Nephron progenitor cell (in vitro differentiated cells): Measurements from ENCODE around the gene PICK1.

Source experiments
- DNase-seq: peaks from one replicate; pipeline ENCODE4 v3.0.0; 2021
- H3K27ac Mint-ChIP-seq: 2 replicates; pipeline ENCODE4 v1.8.0; 2021; ENCODE audit warnings: mild to moderate bottlenecking, moderate library complexity, mixed read lengths
- H3K27me3 Mint-ChIP-seq: 2 replicates; pipeline ENCODE4 v1.8.0; 2021; ENCODE audit warnings: mild to moderate bottlenecking, low read depth, mixed read lengths; ENCODE audit not compliant: poor library complexity
- H3K36me3 Mint-ChIP-seq: 2 replicates; pipeline ENCODE4 v1.8.0; 2021; ENCODE audit warnings: low read depth, mixed read lengths
- H3K4me1 Mint-ChIP-seq: 2 replicates; pipeline ENCODE4 v1.8.0; 2021; ENCODE audit warnings: mixed read lengths
- H3K4me3 Mint-ChIP-seq: 2 replicates; pipeline ENCODE4 v1.8.0; 2021; ENCODE audit warnings: mild to moderate bottlenecking, moderate library complexity, mixed read lengths
- H3K9me3 Mint-ChIP-seq: 2 replicates; pipeline ENCODE4 v1.8.0; 2021; ENCODE audit warnings: mild to moderate bottlenecking, moderate library complexity, mixed read lengths
- TF ChIP-seq, protein P1 (sequence below): fragments of 200-600 bp; sonication (generic); IDR thresholded peaks from 2 replicates; pipeline ENCODE4 v1.5.0; 2021; ENCODE audit warnings: antibody characterized with exemption

Gene PICK1

DNA sequence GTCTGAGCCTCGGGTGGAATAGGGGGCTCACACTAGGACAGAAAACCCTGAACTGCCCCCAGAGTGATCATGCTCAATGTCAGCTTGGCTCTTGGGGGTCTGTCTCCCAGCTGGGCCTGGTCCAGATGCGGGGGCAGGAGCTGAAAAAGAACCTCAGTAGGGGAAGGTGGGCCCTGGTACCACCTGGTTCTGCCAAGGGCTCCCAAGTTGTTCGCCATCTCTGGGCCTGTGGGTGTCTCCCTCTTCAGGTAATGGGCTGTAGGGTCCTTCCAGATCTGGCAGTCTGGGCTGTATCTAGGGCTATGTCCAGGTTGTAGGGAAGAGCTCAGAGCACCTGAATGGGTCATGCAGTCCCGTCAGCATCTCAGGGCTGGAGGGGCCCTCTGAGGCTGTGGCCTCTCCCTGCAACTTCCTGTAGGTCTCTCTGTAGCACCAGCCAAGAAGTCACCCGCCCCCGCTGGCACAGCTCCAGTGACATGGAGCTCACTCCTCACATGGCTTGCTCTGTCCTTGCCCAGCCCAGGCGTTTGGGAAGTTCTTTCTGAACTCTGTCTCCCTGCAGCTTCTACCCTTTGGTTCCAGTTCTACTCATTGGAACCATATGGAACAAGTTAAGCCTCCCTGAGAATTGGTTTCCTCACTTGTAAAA, 39.8 kb upstream of the PICK1 start:
- Mint-ChIP-seq H3K36me3 (no peaks in the 10 kb centered on the region), H3K9me3 (peaks cover 17% of the 10 kb centered on the region), H3K4me1 (peaks cover 36% of the 10 kb centered on the region), H3K27me3 (peaks cover 16% of the 10 kb centered on the region), H3K27ac (no peak overlapping the region), H3K4me3 (no peak overlapping the region)
- TF ChIP-seq, protein P1, sequence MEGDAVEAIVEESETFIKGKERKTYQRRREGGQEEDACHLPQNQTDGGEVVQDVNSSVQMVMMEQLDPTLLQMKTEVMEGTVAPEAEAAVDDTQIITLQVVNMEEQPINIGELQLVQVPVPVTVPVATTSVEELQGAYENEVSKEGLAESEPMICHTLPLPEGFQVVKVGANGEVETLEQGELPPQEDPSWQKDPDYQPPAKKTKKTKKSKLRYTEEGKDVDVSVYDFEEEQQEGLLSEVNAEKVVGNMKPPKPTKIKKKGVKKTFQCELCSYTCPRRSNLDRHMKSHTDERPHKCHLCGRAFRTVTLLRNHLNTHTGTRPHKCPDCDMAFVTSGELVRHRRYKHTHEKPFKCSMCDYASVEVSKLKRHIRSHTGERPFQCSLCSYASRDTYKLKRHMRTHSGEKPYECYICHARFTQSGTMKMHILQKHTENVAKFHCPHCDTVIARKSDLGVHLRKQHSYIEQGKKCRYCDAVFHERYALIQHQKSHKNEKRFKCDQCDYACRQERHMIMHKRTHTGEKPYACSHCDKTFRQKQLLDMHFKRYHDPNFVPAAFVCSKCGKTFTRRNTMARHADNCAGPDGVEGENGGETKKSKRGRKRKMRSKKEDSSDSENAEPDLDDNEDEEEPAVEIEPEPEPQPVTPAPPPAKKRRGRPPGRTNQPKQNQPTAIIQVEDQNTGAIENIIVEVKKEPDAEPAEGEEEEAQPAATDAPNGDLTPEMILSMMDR: no peak
- no peak for DNase-seq

DNA sequence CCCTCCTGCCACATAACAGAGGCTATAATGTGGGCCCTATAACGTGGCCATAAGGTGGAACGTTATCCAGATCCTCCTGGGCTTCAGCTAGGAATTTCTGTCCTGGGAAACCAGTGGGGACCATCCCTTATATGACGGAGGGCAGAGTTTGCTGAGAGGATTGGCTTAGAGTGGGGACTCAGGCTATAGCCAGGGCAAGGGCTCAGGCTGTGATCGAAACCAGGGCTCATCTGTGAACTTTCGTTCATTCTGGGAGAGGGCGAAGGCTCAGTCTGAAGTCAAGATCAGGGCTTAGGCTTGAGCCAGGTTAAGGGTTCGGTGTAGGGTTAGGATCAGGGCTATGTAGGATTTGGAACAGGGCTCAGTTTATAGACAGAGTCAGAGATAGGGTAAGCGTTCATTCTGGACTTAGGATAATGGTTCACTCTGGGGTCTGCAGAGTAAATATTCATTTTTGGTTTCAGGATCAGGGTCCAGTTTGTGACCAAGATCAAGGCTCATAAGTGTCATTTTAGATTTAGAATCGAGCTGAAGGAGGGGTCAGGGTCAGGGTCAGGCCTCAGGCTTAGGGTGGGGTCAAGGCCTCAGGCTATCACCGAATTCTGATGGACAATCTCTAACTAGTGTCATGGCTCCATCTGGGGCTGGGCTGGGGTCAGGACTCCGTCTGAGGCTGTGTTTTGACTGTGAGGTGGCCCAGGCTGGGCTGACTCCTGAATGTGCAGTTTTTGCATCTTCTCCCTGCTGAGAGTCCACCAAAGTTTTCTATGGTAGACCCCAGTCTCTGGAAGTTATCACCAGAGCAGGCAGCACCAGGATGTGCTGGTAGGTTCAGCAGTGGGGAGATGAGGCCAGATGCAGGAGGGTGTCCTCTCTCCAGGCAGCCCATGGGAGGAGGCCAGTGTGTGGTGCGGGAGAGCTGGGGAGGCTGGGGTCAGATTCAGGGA, 39.0 kb upstream of the PICK1 start:
- Mint-ChIP-seq H3K27me3 (peaks cover 11% of the 10 kb centered on the region), H3K4me1 (peaks cover 36% of the 10 kb centered on the region), H3K36me3 (no peaks in the 10 kb centered on the region), H3K4me3 (no peak overlapping the region), H3K27ac (peak overlapping the region; percentile 80), H3K9me3 (peaks cover 17% of the 10 kb centered on the region)
- DNase-seq: no peak
- TF ChIP-seq, protein P1: no peak

DNA sequence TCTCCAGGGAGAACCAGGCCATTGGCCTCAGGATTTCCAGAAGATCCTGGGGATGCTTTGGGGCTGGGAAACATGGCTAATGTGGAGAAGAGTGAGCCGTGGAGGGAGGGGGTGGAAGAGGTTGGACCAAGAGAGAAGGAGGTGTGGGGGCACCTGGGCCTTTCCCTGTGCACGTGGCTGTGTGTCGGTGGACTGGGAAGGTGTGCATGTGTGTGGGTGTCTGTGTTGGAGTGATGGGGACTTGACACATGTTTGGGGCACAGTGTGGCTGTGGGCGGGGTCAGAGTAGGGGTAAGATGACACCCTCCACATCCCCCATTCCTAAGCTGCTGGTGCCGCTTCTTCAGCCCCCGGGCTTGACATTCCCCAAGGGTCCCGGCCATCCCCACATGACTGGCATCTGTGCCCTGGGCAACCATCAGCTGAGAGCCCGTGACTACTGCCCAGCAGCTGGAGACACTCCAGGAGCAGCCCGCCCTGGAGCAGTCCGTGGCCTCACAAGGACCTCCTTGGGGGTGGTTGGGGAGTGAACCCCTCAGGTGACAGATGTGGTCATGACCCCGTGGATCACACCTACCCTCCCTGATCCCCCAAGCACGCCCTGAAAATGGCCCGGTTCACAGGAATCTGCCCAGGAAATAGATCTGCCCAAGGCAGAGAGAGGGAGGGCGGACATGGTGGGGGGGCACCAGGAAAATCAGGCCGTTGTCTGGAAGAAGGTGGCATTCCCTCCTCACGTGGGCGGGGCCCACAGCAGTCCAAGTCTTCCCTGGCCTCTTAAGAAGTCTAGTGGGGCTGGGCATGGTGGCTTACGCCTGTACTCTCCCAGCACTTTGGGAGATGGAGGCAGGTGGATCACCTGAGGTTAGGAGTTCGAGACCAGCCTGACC, 38.0 kb upstream of the PICK1 start:
- H3K27me3 Mint-ChIP-seq: peaks cover 11% of the 10 kb centered on the region
- TF ChIP-seq, protein P1: no peak
- peaks cover 9% of the 10 kb centered on the region for H3K9me3 Mint-ChIP-seq
- H3K4me1 Mint-ChIP-seq: peaks cover 36% of the 10 kb centered on the region
- H3K27ac Mint-ChIP-seq: peak overlapping the region; percentile 80
- H3K4me3 Mint-ChIP-seq: no peak overlapping the region
- no peaks in the 10 kb centered on the region for H3K36me3 Mint-ChIP-seq
- DNase-seq: no peak

DNA sequence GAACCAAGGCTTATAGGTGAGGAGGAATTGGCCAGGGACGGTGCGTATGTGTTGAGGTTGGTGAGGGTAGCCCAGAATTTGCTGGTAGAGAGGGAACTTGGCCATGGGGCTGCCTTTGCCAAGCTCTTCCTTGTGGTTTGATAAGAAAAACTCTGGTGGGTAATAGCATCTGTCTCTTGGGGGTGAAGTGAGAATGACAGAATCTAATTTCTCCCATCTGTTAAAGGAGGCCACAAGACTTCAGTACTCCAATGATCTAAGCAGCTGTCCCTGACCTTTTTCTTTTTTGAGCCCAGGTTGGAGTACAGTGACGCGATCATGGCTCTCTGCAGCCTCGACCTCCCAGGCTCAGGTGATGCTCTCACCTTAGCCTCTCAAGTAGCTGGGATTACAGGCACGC, 36.0 kb upstream of the PICK1 start:
- DNase-seq: no peak
- Mint-ChIP-seq H3K36me3 (no peaks in the 10 kb centered on the region), H3K9me3 (no peaks in the 10 kb centered on the region), H3K4me3 (no peak overlapping the region), H3K27ac (peak overlapping the region; percentile 87), H3K27me3 (peaks cover 18% of the 10 kb centered on the region), H3K4me1 (peaks cover 44% of the 10 kb centered on the region)
- TF ChIP-seq, protein P1: no peak

DNA sequence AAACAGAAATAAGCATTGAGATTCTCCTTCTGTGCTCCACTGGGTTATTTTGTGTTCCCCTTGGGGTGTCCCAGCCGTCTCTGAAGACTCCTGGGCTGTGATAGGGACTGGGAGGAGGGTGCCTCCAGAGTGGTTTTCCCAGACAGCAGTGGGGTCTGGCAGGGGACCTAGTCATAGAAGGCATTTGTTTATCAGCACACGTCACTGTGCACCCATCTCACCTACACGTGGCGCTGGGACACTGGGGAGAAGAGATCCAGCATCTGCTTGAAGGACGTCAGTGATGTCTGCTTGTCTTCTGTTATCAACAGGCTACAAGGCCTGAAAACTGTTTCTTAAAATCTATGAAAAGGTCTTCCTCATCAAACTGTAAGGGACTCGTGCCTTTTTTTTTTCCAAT, 34.2 kb upstream of the PICK1 start:
- Mint-ChIP-seq H3K4me1 (peaks cover 44% of the 10 kb centered on the region), H3K36me3 (no peaks in the 10 kb centered on the region)
- DNase-seq: no peak

More for the DNA sequence above, 34.2 kb upstream of the PICK1 start:
- H3K27ac Mint-ChIP-seq: no peak overlapping the region
- TF ChIP-seq, protein P1: no peak
- peaks cover 21% of the 10 kb centered on the region for H3K27me3 Mint-ChIP-seq
- H3K4me3 Mint-ChIP-seq: no peak overlapping the region
- no peaks in the 10 kb centered on the region for H3K9me3 Mint-ChIP-seq
